ENCODE results near the gene IL32. TPM values are rescaled to one million over a fixed set of nuclear protein-coding genes. Genes with fewer than 3 reads are reported as not detected.

Gene IL32
- polyA plus RNA-seq, 1 experiment = 30.3 TPM

GRCh38 chr16:3025032-3026002, 40.1 kb upstream of the IL32 start:
- Histone ChIP-seq H3K27me3 (ENCODE audit: control insufficient read depth, insufficient read depth, low read length) (peaks cover 17% of the 10 kb centered on the region), H3K27ac (ENCODE audit: low read depth, low read length) (no peak overlapping the region), H3K4me3 (ENCODE audit: low read depth, low read length) (no peak overlapping the region), H3K9me3 (ENCODE audit: control insufficient read depth, insufficient read depth, low read length) (no peaks in the 10 kb centered on the region; the same call in 1 of the 2 replicates)
- no peak for DNase-seq (ENCODE audit: low read depth, low spot score)
- ChIA-PET CTCF (interaction anchor here (0.6 to 1.3 kb wide), 3 partner anchors 10 to 104 kb away, joined by 4 to 8 read pairs (median 7); no protein-coding TSS in a partner anchor), POLR2A (interaction anchor here (0.6 to 0.7 kb wide), 2 partner anchors 9 to 899 kb away, joined by 3 to 7 read pairs; no protein-coding TSS in a partner anchor)
- TF ChIP-seq CTCF (IDR thresholded peaks at IDR 0.05; ENCODE audit: low read depth, low read length) = no peak

GRCh38 chr16:3026003-3026378, 39.4 kb upstream of the IL32 start:
- no peak for TF ChIP-seq CTCF (IDR thresholded peaks at IDR 0.05; ENCODE audit: low read depth, low read length)
- H3K9me3 ChIP-seq (ENCODE audit: control insufficient read depth, insufficient read depth, low read length) = no peaks in the 10 kb centered on the region; the same call in 1 of the 2 replicates
- no peak for DNase-seq (ENCODE audit: low read depth, low spot score)
- ChIA-PET CTCF (interaction anchor here (1.2 to 1.3 kb wide), 2 partner anchors 9 to 104 kb away, joined by 3 to 4 read pairs; no protein-coding TSS in a partner anchor), POLR2A (no interaction called here)
- peaks cover 22% of the 10 kb centered on the region for H3K27me3 ChIP-seq (ENCODE audit: control insufficient read depth, insufficient read depth, low read length)
- H3K4me3 ChIP-seq (ENCODE audit: low read depth, low read length) = no peak overlapping the region
- no peak overlapping the region for H3K27ac ChIP-seq (ENCODE audit: low read depth, low read length)

- H3K27me3 ChIP-seq (ENCODE audit: control insufficient read depth, insufficient read depth, low read length) = peaks cover 22% of the 10 kb centered on the region
- H3K9me3 ChIP-seq (ENCODE audit: control insufficient read depth, insufficient read depth, low read length) = no peaks in the 10 kb centered on the region; the same call in 1 of the 2 replicates
- H3K27ac ChIP-seq (ENCODE audit: low read depth, low read length) = no peak overlapping the region
- no peak for DNase-seq (ENCODE audit: low read depth, low spot score)
- TF ChIP-seq CTCF (IDR thresholded peaks at IDR 0.05; ENCODE audit: low read depth, low read length) = no peak
- POLR2A ChIA-PET = no interaction called here
- CTCF ChIA-PET = interaction anchor here (0.7 to 1.6 kb wide), 4 partner anchors 8 to 147 kb away, joined by 3 to 6 read pairs (median 4); no protein-coding TSS in a partner anchor
- no peak overlapping the region for H3K4me3 ChIP-seq (ENCODE audit: low read depth, low read length)
Measured at GRCh38 chr16:3026609-3027488, 38.6 kb upstream of the IL32 start.

- POLR2A ChIA-PET = no interaction called here
- no peak for TF ChIP-seq CTCF (IDR thresholded peaks at IDR 0.05; ENCODE audit: low read depth, low read length)
- Histone ChIP-seq H3K27me3 (ENCODE audit: control insufficient read depth, insufficient read depth, low read length) (peaks cover 26% of the 10 kb centered on the region), H3K27ac (ENCODE audit: low read depth, low read length) (no peak overlapping the region), H3K4me3 (ENCODE audit: low read depth, low read length) (no peak overlapping the region), H3K9me3 (ENCODE audit: control insufficient read depth, insufficient read depth, low read length) (no peaks in the 10 kb centered on the region; the same call in 1 of the 2 replicates)
- CTCF ChIA-PET = interaction anchor here (0.6 to 2.2 kb wide), 8 partner anchors 11 to 148 kb away, joined by 3 to 12 read pairs (median 4); no protein-coding TSS in a partner anchor
- no peak for DNase-seq (ENCODE audit: low read depth, low spot score)
Measured at GRCh38 chr16:3027489-3027795, 38.0 kb upstream of the IL32 start.
